Parathyroid adenoma (tissue), 2 donors: Measurements from ENCODE around the gene C2CD5.

ENCODE experiments used
- H2AFZ ChIP-seq: fragments of 300-600 bp; sonication (generic); one replicate; pipeline ENCODE4 v1.7.0; 2017; ENCODE audit warnings: antibody characterized with exemption, mild to moderate bottlenecking
- H3K27ac ChIP-seq: fragments of 300-600 bp; sonication (generic); one replicate; pipeline ENCODE4 v1.7.0; 2017
- H3K27me3 ChIP-seq: fragments of 300-600 bp; sonication (generic); one replicate; pipeline ENCODE4 v1.7.0; 2017; ENCODE audit warnings: low read length; ENCODE audit not compliant: control insufficient read depth, insufficient read depth
- H3K36me3 ChIP-seq: fragments of 300-600 bp; sonication (generic); one replicate; pipeline ENCODE4 v1.7.0; 2017; ENCODE audit warnings: low read length; ENCODE audit not compliant: control insufficient read depth, insufficient read depth
- H3K4me1 ChIP-seq: fragments of 300-600 bp; sonication (generic); one replicate; pipeline ENCODE4 v1.7.0; 2017; ENCODE audit warnings: control low read depth
- H3K4me2 ChIP-seq: fragments of 300-600 bp; sonication (generic); one replicate; pipeline ENCODE4 v1.7.0; 2017; ENCODE audit warnings: low read length
- H3K4me3 ChIP-seq: fragments of 300-600 bp; sonication (generic); one replicate; pipeline ENCODE4 v1.7.0; 2017; ENCODE audit warnings: low read depth, low read length
- H3K79me2 ChIP-seq: fragments of 300-600 bp; sonication (generic); one replicate; pipeline ENCODE4 v1.7.0; 2017; ENCODE audit warnings: control low read depth
- H3K9ac ChIP-seq: fragments of 300-600 bp; sonication (generic); one replicate; pipeline ENCODE4 v1.7.0; 2017; ENCODE audit warnings: mild to moderate bottlenecking
- H3K9me3 ChIP-seq: fragments of 300-600 bp; sonication (generic); one replicate; pipeline ENCODE4 v1.7.0; 2017; ENCODE audit warnings: low read length; ENCODE audit not compliant: control insufficient read depth
- CTCF ChIP-seq: fragments of 300-600 bp; sonication (generic); IDR thresholded peaks from one replicate; pipeline ENCODE4 v1.7.0; 2017; ENCODE audit warnings: antibody characterized with exemption, mild to moderate bottlenecking
- donor health status: primary hyperparathyroidism.

Gene C2CD5

GRCh38 chr12:22525426-22525825, 18.9 kb downstream of the C2CD5 start:
- Histone ChIP-seq H3K4me1 (peaks cover 3% of the 10 kb centered on the region), H3K9ac (no peak overlapping the region), H3K79me2 (no peaks in the 10 kb centered on the region), H3K27ac (no peak overlapping the region), H3K9me3 (no peaks in the 10 kb centered on the region), H2AFZ (no peak overlapping the region), H3K27me3 (no peaks in the 10 kb centered on the region), H3K4me3 (no peak overlapping the region), H3K4me2 (no peak overlapping the region), H3K36me3 (no peaks in the 10 kb centered on the region)
- no peak for TF ChIP-seq CTCF

GRCh38 chr12:22518998-22519397, 25.3 kb downstream of the C2CD5 start:
- no peaks in the 10 kb centered on the region for H3K36me3 ChIP-seq
- no peaks in the 10 kb centered on the region for H3K27me3 ChIP-seq
- no peak overlapping the region for H3K4me3 ChIP-seq
- no peak for TF ChIP-seq CTCF
- no peak overlapping the region for H3K4me2 ChIP-seq
- H3K27ac ChIP-seq = no peak overlapping the region
- no peak overlapping the region for H2AFZ ChIP-seq
- H3K79me2 ChIP-seq = no peaks in the 10 kb centered on the region
- no peak overlapping the region for H3K9ac ChIP-seq
- no peaks in the 10 kb centered on the region for H3K4me1 ChIP-seq
- H3K9me3 ChIP-seq = no peaks in the 10 kb centered on the region

GRCh38 chr12:22518060-22518719, 26.2 kb downstream of the C2CD5 start:
- TF ChIP-seq CTCF = no peak
- no peaks in the 10 kb centered on the region for H3K79me2 ChIP-seq
- no peak overlapping the region for H2AFZ ChIP-seq
- no peak overlapping the region for H3K4me2 ChIP-seq
- H3K36me3 ChIP-seq = no peaks in the 10 kb centered on the region
- no peak overlapping the region for H3K4me3 ChIP-seq
- no peaks in the 10 kb centered on the region for H3K4me1 ChIP-seq
- no peaks in the 10 kb centered on the region for H3K27me3 ChIP-seq
- H3K9ac ChIP-seq = no peak overlapping the region
- no peak overlapping the region for H3K27ac ChIP-seq
- no peaks in the 10 kb centered on the region for H3K9me3 ChIP-seq

- Histone ChIP-seq H3K36me3 (no peaks in the 10 kb centered on the region), H3K27ac (no peak overlapping the region), H3K27me3 (no peaks in the 10 kb centered on the region), H3K9ac (no peak overlapping the region), H2AFZ (no peak overlapping the region), H3K9me3 (no peaks in the 10 kb centered on the region), H3K4me3 (no peak overlapping the region), H3K79me2 (no peaks in the 10 kb centered on the region), H3K4me2 (no peak overlapping the region), H3K4me1 (no peaks in the 10 kb centered on the region)
- TF ChIP-seq CTCF = no peak
Measured at GRCh38 chr12:22514875-22515274, 29.5 kb downstream of the C2CD5 start.

- no peaks in the 10 kb centered on the region for H3K9me3 ChIP-seq
- H3K9ac ChIP-seq = no peak overlapping the region
- H3K4me2 ChIP-seq = no peak overlapping the region
- H3K4me1 ChIP-seq = no peaks in the 10 kb centered on the region
- H3K79me2 ChIP-seq = no peaks in the 10 kb centered on the region
- H3K4me3 ChIP-seq = no peak overlapping the region
- TF ChIP-seq CTCF = no peak
- H2AFZ ChIP-seq = no peak overlapping the region
- no peaks in the 10 kb centered on the region for H3K36me3 ChIP-seq
- H3K27me3 ChIP-seq = no peaks in the 10 kb centered on the region
- H3K27ac ChIP-seq = no peak overlapping the region
Measured at GRCh38 chr12:22505826-22506225, 38.5 kb downstream of the C2CD5 start.
